ENCODE measurements around the gene TRPM2. TPM values are rescaled to one million over a fixed set of nuclear protein-coding genes. Genes with fewer than 3 reads are reported as not detected.

Gene TRPM2
- total RNA-seq, 1 experiment from 2014 or later = not detected

- Histone ChIP-seq H3F3A (ENCODE audit: insufficient read depth, low read depth) (no peaks in the 10 kb centered on the region), H2AFZ (no peak overlapping the region), H3K9me2 (ENCODE audit: insufficient read depth) (no peaks in the 10 kb centered on the region), H3K36me3 (ENCODE audit: low read depth) (no peaks in the 10 kb centered on the region), H3K9me3 (ENCODE audit: insufficient read depth, low read depth) (no peaks in the 10 kb centered on the region), H3K27me3 (ENCODE audit: insufficient read depth, low read depth) (no peaks in the 10 kb centered on the region), H3K79me2 (ENCODE audit: low read depth) (no peaks in the 10 kb centered on the region), H3K27ac (no peak overlapping the region), H3K4me2 (no peak overlapping the region), H4K20me1 (ENCODE audit: insufficient read depth) (no peaks in the 10 kb centered on the region), H3K4me3 (no peak overlapping the region), H3K4me1 (replicated peaks; ENCODE audit: insufficient read depth) (no peaks in the 10 kb centered on the region)
- ChIA-PET CTCF (no interaction called here), POLR2A (ENCODE audit: unreplicated experiment) (no interaction called here)
- TF ChIP-seq CTCF (conservative IDR thresholded peaks at IDR 0.05) = no peak
- TF ChIP-seq EZH2 (IDR thresholded peaks at IDR 0.05; ENCODE audit: low read depth) = no peak
- no peak for DNase-seq
- no TSS peak for BruUV-seq (replicated peaks)
- intact Hi-C loops (cut with micrococcal nuclease; ENCODE audit: unreplicated experiment) = no loop called here
These were observed 61.1 kb downstream of the TRPM2 start for GRCh38 chr21:44414291-44415072.

- no peak overlapping the region for H3K27ac ChIP-seq
These were observed 61.9 kb downstream of the TRPM2 start for GRCh38 chr21:44415073-44416025.

More at GRCh38 chr21:44415073-44416025, 61.9 kb downstream of the TRPM2 start:
- Histone ChIP-seq H3K79me2 (ENCODE audit: low read depth) (no peaks in the 10 kb centered on the region), H3K9me2 (ENCODE audit: insufficient read depth) (no peaks in the 10 kb centered on the region), H3F3A (ENCODE audit: insufficient read depth, low read depth) (no peaks in the 10 kb centered on the region), H3K27me3 (ENCODE audit: insufficient read depth, low read depth) (no peaks in the 10 kb centered on the region), H2AFZ (no peak overlapping the region), H3K36me3 (ENCODE audit: low read depth) (no peaks in the 10 kb centered on the region), H3K4me1 (replicated peaks; ENCODE audit: insufficient read depth) (no peaks in the 10 kb centered on the region), H3K4me3 (no peak overlapping the region), H3K4me2 (no peak overlapping the region), H4K20me1 (ENCODE audit: insufficient read depth) (no peaks in the 10 kb centered on the region), H3K9me3 (ENCODE audit: insufficient read depth, low read depth) (no peaks in the 10 kb centered on the region)
- TF ChIP-seq EZH2 (IDR thresholded peaks at IDR 0.05; ENCODE audit: low read depth) (no peak), CTCF (conservative IDR thresholded peaks at IDR 0.05) (no peak)
- CTCF ChIA-PET = no interaction called here
- DNase-seq = peak in 1 of 2 experiments; percentile 32
- intact Hi-C loops (cut with micrococcal nuclease; ENCODE audit: unreplicated experiment) = no loop called here
- no TSS peak for BruUV-seq (replicated peaks)
- POLR2A ChIA-PET (ENCODE audit: unreplicated experiment) = no interaction called here
